Activated T-helper 1 cell treated with anti-CD3 and anti-CD28 coated beads, Interleukin-2, amount 50 U/mL, for 16 hours (primary cell): ENCODE results near the gene TNFAIP8L3.
"Not testable (repeated sequence)": the region's sequence is repeated elsewhere in the genome, so short reads cannot be mapped to it uniquely, and the experiment has no call there.

ENCODE experiments used
- DNase-seq, 2 donors: peaks; one replicate each; pipeline ENCODE4 v3.0.0-alpha.2; 2020; ENCODE audit warnings: low read depth in 1 of 2, low spot score in 1 of 2

Gene TNFAIP8L3

DNA sequence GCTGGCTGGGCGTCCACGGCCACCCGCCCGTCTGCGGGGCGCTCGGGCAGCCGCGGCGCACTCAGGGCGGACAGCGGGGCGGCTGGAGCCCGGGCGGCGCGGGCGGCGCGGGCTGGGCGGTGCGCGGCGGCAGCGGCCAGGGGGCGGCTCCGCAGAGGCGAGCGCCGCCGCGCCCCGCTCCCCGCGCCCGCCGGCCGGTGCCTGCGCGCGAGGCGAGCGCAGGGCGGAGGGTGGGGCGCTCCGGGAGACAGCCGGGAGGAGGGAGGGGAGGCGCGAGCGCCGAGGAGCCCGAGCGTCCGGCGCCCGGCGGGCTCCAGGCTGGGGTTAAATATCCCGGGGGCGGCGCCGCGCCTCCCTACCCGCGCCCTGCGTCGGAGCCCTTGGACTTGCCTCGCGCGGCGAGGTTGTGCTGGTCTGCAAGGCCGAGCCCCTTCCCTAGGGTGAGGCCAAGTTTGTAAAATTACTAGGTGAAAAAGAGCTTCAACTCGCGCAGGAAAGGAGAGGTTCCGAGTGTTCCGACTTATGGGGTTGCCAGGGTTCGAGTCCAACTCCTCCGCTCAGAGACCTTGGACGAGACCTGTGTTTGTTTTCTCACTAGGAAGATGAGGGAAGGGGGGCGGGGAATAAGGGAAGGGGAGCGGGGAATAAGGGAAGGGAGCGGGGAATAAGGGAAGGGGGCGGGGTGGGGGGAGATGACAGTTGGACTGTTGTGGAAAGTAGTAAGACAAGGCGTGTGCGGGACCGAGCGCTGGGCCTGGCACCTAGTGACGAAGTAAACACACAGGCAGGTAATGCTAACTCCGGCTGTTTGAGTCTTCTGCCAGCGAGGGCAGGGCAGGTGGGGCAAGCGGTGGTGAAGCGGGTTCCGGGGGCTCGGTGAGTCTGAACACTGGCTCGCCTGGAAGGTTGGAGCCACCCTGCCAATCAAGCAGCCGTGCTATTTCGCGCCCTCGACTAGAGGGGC, at the start of gene TNFAIP8L3:
TSS of gene TNFAIP8L3 (minus strand) at position 301 of the 964 bp plus-strand sequence. CDS start 311 bp downstream, outside the sequence.
- DNase-seq = no peak

DNA sequence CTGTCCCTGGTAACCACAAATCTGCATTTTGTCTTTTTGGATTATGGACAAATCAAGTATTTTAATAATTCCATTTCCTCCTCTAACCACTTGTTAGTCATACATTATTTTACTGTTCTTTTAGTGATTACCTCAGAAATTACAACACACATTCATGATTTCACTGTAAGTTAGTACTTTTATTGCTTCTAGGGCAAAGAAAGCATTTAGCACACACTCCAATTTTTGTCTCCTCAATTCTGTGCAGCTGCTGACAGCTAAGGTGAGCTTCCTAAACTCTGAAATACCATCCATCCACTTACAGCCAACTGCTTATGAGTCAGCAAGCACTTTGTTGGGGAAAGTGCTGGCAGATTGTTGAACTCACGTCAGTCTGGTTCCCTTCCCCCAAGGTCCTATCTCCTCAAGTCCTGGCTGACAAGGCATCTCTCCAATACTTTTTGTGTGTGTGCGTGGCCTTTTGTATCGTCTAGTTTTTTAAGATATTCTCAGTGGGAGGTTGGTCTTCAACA, 49.4 kb upstream of the TNFAIP8L3 start:
- no peak for DNase-seq

DNA sequence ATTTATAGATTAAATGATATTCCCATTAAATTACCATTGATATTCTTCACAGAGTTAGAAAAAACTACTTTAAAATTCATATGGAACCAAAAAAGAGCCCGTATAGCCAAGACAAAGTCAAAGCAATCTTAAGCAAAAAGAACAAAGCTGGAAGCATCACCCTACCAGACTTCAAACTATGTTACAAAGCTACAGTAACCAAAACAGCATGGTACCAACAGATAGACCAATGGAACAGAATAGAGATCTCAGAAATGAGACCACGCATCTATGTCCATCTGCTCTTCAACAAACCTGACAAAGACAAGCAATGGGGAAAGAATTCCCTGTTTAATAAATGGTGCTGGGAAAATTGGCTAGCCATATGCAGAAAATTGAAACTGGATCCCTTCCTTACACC, 45.6 kb upstream of the TNFAIP8L3 start:
- DNase-seq = not testable (repeated sequence)

DNA sequence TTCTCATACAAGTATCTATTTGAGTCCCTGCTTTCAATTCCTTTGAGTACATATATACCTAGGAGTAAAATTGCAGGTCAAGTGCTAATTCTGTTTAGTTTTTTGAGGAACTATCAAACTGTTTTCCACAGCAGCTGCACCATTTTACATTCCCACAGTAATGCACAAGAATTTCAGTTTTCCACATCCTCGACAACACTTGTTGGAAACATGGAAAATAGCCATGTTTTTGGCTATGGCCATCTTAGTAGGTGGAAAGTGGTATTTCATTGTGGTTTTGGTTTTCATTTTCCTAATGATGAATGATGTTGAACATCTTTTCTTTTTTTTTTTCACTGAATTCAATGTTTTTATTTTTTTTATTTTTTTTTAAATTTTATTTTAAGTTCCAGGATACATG, 44.4 kb upstream of the TNFAIP8L3 start:
- no peak for DNase-seq

DNA sequence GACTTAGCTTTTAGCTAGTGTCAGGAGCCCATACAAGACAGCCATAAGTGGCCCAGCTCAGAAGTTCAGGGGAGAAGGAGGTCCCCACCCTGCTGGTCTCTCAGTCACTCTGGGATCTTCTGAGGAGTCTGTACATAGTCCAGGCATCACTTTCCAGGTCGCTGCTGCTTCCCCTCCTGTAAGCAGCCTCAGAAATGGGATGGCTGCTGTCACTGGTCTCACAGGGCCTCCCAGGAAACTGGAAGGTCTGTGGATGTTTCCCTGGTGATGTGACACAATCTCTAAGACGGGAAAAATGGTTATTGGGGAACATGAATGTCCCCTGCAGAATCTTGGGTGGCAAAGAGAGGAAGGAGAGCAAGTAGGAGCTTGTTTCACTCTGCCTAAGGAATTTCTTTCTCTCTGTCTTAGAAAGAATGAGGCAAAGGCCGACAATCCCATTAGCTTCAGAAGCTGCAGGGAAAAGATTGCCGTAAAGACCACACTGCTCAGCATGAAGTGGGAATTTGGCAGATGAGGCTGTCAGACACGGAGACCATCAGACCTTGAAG, 43.2 kb upstream of the TNFAIP8L3 start:
- DNase-seq = no peak

DNA sequence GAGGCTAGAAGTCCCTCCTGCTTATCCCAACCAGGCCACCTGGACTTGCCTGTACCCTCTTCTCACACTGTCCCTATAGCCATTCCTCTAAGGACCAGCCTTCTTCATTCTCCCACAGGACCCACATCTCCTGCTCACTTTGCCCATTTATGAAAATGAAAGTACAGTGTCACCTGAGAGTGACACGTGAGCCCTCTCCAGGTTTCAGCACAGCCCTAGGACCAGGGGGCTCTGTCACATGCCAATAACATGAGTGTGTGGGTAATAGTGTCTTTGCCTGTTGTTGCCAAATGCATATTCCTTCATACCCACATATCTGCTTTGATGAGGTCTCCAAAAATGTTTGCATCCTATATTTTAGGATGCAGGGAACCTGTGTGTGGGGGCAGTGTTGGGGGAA, 42.3 kb upstream of the TNFAIP8L3 start:
- no peak for DNase-seq

DNA sequence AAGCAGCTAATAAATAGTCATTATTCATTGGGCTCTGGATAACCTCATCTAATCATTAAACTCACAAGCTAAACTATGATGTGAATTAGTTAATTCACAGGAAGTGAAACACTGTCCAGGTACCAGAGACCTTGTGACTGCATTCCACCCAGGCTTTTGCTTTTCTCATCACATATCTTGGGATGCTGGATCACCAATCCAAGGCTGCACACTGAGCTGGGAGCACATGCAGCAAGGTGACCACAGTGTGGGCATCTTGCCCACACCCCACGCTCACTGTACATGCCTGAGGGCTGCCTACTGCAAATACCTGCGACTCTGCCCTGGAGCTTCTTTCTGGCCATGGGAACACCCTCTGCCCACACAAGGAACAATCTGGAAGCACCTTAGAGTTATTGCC, 40.6 kb upstream of the TNFAIP8L3 start:
- no peak for DNase-seq

DNA sequence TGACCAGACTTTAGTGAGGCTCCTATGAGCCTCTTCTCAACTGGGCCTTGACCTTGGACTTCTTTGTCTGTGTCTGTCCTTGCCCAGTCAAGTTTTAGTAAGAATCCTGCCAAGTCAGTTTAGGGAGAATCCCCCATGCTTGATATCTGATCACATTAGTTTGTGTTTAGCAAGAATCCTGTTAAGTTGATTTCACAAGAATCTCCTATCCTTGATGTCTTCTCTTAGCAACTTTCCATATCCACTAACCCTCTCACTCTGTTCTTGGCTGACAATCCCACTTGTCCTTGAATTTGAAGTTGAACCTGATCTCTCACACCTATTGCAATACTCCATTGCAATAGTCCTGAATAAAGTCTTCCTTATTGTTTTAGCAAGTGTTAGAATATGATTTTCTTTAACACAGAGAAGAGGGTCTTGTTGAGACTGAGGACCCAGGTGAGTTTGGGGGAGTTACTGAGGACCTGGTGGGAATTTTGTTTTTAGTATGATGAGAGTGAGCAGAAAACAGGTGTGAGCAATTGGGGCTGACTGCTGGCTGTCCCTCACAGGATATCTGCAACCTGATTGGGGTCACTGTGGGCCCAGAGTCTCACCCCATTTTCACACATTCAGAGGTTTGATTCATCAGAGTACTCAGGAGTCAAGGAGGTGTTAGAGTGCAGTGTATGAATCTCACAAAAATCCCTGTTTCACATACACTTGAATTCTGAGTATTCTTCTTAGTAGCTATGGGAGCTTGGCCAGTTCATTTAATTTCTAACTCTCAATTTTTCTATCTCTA, 39.9 kb upstream of the TNFAIP8L3 start:
- no peak for DNase-seq

DNA sequence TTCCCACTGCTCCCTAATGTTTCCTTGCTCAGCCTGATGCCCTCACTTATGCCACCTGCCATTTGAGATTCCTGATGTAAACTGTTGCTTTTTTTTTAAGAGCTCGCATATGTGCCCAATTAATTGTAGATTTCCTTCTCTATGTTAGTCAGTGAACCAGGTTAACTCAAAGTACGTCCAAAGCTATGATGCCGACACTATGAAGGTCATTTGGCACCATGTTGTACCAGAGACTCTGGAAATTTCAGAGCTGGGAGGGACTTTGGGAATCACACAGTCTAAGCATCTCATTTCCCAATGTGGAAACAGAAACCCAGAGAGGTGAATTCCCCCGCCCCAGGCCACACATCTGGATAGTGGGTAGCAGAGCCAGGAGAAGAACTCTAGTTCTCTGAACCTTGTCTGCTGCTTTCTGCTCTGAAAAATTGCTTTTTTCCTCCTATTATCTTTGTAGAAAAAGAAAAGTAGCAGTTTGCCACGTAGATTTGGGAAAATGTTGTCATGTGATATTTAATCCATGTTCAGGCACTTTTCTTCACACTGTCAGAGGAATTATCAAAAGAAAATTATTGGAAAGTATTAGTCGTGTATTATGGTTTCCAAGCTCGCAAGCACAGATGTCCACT, 38.5 kb upstream of the TNFAIP8L3 start:
- no peak for DNase-seq

DNA sequence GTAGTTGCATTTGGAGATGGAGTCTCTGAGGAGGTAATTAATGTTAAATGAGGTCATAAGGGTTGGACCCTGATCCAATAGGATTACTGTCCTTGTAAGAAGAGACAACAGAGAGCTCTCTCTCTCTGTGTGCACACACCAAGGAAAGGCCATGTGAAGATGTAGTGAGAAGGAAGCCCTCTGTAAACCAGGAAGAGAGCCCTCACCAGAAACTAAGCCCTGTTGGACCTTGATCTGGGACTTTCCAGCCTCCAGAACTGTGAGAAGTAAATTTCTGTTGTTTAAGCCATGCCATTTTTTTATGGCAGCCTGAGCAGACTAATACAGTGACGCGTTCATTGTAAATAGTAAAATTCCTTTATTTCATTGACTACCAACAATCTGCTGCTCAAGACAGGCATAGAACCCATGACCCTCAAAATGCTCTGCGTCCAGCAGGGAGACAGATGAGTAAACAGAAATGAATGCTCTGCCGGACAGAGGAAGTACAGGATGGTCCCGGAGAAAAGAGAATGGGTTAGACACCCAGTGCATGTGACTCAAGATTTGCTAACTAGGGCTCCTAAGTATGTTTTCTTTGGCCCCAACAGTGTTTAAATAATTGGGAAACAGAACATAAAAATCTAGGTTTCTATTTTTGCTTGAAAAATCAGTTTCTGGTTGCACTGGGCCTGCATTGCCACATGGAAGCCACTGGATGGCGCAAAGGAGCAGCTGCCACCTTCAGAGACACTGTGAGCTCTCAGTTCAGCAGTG, 37.9 kb upstream of the TNFAIP8L3 start:
- no peak for DNase-seq

DNA sequence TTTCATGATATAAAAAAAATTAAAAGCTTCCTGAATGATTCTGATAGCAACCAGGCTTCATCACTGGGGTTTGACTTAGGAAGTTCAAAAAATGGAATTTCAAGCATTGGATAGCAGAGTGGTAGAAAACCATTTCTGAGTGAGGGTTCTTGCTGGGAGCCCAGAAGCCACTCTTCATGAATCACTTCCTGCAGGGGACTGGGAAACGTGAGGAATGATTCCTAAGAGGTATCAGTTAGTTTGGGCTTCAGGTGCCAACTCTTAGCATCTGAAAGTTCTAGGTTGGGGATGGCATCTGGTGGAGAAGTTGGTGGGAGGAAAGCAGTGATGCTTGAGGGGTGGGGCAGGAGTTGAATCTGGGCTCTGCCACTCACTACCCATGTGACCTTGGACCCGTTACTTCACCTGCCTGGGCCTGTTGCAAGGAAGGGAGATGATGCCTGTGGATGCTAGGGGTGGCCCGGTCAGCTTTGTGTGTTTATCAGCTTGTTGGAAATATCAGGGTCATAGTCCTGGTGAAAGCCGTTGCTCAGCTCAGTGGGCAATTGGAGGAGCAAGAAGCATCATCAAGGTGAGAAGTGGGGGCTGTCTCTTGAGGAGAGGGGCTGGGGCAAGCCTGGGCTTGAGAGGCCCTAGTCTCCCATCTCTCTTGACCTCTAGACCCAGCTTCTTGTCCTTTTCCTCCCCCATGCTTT, 37.0 kb upstream of the TNFAIP8L3 start:
- no peak for DNase-seq

DNA sequence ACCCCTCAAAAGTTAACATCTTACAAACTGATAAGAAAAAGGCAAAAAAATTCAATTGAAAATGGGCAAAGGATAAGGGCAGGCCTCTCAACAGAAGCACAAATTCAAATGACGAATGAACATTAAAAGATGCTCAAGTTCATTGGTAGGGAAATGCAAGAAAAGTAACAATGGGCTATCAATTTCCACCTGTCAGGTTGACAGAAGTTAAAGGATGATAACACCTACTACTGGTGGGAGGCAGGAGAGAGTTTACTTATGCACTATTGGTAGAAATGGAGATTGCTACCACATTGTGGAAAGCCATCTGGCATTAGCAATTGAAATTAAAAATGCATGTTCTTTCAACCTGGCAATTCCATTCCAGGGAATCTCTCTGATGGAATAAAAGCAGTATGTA, 35.6 kb upstream of the TNFAIP8L3 start:
- DNase-seq = no peak

DNA sequence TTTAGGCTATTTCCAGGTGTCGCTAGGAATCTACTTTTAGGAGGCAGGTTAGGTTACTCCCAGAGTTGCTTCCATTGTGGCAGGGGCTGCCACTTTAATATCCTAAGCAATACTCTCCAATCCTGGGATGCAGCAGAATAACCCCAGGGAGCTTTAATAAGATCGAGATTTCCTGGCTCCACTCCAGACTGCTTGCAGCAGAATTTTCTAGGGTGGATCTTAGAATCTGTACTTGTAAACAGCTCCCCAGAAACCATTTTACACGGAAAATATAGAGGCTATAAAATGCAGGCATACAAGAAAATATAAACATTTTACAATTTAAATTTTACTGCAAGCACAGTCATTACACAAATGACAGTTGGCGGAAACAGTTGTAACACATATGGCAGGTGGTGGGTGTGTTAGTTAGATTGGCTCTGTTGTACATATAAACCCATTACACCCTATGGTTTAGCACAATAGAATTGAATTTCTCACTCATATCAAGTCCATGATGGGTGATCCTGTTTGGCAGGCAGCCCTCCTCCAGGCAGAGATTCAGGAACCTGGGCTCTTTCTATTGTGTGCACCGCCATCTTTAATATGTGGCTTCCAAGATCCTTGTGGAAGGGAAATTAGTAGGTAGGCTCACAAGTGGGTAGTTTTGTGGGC, 35.0 kb upstream of the TNFAIP8L3 start:
- DNase-seq = no peak

DNA sequence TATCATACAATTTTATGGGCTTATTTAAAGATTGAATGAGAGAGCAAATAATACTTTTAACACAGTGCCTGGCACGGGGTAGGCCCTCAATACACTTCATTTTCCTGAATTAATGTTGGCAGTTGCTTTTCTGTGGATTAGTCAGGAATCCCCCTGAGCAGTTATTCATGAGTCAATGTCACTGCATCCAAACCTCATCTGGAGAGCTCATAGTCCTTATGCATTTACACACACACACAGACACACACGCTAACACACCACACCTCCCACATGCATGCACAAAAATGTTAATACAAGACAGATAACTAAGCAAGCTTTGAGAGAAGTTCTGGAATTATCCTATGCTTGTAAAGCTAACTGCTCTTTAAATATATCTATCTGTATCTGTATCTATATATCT, 34.0 kb upstream of the TNFAIP8L3 start:
- no peak for DNase-seq

DNA sequence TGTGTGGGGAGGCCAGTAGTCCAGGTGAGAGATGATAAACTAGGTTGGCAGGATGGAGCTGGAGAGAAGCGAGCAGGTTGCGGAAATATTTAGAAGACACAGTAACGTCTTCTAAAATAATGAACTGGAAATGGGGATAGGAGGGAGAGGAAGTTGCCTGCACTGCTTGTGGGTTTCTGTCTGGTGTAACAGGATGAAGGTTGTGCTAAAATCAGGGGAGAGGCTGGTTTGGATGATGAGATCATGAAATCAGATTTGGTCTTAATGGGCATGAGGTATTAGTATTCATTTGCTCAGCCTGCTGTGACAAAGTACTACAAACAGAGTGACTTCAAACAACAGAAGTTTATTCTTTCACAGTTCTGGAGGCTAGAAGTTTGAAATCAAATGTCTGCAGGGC, 32.1 kb upstream of the TNFAIP8L3 start:
- DNase-seq = no peak

DNA sequence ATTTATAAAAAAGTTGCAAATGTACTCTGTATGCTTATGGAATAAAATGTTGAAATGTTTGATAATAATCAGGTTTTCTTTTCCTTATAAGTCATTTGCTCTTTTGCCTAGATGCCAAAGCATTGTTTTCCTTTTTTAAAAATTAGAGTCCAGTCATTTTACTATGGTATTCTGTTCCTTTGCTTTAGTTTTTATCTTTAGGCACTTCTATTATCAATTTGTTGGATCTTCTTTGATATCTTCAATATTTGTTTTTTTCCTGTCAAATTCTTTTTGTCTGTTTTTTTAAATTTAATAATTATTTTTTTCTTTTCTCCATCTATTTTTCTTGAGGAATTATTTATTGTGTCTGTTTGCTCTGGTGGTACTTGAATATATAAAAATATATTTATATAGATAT, 28.3 kb upstream of the TNFAIP8L3 start:
- DNase-seq = not testable (repeated sequence)

DNA sequence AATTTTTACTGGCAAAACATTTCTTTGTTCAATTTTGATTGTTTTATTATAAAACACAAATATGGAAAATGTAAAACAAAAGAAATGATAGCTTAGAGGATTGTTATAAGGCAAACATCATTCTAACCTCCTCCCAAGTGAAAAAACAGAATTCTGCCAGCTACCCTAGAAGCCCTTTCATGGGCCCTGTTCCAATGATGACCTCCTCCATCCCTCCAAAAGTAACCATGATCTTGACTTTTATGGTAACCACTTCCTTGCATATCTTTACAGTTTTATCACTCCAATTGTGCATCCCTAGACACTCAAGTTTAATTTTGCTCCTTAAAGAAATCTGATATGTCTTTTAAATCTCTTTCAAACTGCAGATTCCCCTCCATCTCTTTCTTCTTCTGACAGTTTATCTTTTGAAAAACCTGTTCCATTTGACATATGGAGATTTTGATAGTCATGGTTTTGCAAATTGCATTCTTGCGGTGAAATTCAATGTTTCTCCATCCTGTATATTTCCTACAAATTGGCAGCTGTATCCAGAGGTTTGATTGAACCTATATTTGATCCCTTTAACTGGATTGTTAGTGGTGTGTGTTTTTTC, 27.0 kb upstream of the TNFAIP8L3 start:
- DNase-seq = no peak

DNA sequence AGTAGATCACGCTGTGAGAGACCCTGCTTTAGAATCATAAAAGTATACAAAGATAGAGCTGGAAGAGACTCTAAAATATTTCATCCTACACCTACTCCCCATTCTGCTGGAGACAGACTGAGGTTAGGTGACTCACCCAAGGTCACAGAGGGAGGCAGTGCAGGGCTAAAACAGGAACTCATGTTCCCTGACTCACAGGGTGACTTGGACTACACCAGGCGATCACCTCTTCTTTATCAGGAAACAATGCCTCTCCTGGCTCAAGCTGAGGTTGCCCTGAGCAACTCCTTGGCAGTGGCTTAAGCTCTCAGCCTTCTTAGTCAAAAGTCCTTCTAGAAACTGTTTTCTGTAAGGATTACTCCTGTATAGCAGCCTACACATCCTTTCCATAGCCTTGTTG, 26.4 kb upstream of the TNFAIP8L3 start:
- DNase-seq = no peak

DNA sequence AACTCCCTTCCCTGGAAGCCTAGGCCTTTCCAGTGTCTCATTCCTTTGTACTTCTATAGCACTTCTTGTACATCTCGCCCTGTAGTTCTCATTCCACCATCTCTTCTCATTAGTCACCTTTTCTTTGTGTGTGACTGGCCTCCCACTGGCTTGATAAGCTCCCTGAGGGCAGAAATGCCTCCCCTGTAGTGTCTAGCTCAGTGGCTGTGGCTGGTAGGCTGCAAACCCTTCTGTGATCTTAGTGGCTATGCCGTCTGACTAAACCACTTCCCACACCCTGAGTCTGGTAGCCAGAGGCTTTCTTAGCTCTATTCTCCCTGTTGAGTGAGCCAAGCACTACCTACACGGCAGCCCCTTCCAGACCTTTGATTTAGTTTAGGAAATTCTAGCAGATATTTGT, 24.4 kb upstream of the TNFAIP8L3 start:
- no peak for DNase-seq
